ENCODE data around the gene DRD3.

Gene DRD3

DNA sequence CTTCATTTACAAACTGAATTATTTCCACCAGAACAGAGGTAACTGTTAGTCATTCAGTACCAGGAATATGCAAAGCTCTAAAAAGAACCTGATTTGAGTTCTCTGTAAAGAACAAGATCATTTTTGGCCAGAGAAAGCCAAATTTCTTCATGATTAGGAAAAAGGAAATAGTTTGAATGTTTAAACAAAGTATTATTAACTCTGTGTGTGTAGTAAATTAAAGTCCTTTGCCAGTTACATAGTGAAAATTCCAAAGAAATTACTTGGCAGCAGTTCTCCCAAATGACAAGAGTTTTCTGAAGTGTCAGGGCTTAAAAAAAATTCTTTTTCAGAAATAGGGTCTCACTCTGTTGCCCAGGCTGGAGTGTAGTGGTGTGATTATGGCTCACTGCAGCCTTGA is 97.8 kb downstream of the DRD3 start:
- TF ChIP-seq CTCF (IDR thresholded peaks at IDR 0.05; ENCODE audit: extremely low read depth, missing control alignments) = no peak
- no peak for DNase-seq (ENCODE audit: low spot score)

DNA sequence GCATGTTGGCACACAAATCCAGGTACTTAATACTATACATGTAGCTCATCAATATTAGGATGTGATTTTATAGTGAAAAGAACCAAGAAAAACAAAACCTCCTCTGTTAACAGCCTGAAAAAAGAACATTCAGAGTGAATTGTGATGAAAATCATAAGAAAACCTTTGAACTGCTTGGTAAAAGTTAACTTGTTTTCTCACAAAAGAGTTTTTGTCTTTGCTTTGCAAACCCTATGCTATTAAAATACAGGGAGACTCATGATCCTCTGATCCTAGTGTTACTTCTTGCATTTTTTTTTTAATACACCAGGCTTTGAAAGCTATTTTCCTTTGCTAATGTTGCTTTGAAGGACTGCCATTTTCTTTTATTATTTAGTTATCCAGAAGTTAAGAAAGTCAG is 98.7 kb downstream of the DRD3 start:
- no peak for TF ChIP-seq CTCF (IDR thresholded peaks at IDR 0.05; ENCODE audit: extremely low read depth, missing control alignments)
- no peak for DNase-seq (ENCODE audit: low spot score)

DNA sequence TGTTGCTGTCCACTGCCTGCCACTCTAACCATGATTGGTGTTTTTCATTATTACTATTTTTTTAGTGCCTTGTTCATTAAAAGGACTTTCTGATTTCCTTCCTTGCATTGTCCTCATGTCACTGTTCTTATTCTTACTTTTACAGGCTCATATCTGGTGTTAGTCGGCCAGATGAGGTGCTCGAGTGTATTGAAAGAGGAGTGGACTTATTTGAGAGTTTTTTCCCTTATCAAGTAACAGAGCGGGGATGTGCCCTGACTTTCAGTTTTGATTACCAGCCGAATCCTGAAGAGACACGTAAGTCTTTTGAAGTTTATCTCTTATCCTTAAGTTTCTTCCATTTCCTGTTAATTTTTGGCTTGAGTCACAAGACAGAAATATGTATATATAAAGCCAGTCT is 99.1 kb downstream of the DRD3 start:
- no peak for TF ChIP-seq CTCF (IDR thresholded peaks at IDR 0.05; ENCODE audit: extremely low read depth, missing control alignments)

GRCh38 chr3:114078126-114078525 is 100.7 kb downstream of the DRD3 start:
- DNase-seq (ENCODE audit: low spot score) = no peak

More for the DNA sequence above, 99.1 kb downstream of the DRD3 start:
- DNase-seq (ENCODE audit: low spot score) = no peak

More at GRCh38 chr3:114078126-114078525, 100.7 kb downstream of the DRD3 start:
- TF ChIP-seq CTCF (IDR thresholded peaks at IDR 0.05; ENCODE audit: extremely low read depth, missing control alignments) = no peak

Data from GM20000 (cell line).